ENCODE results near the gene CEP63. TPM values are rescaled to one million over a fixed set of nuclear protein-coding genes. Genes with fewer than 3 reads are reported as not detected.

CEP63 gene
- total RNA-seq, 1 experiment from 2014 or later, result 37.4 TPM

GRCh38 chr3:134603480-134603879, 117.6 kb downstream of the CEP63 start:
- intact Hi-C loops (cut with micrococcal nuclease; ENCODE audit: unreplicated experiment), result no loop called here
- H3K36me3 Mint-ChIP-seq (ENCODE audit: insufficient read depth, unreplicated experiment), result no peaks in the 10 kb centered on the region
- H3K9me3 Mint-ChIP-seq (ENCODE audit: low read depth, unreplicated experiment), result no peaks in the 10 kb centered on the region
- no peaks in the 10 kb centered on the region for H3K4me1 Mint-ChIP-seq (ENCODE audit: low read depth, unreplicated experiment)
- BruUV-seq (replicated peaks), result no TSS peak
- H3K27ac Mint-ChIP-seq (ENCODE audit: unreplicated experiment), result no peak overlapping the region
- DNase-seq, result no peak
- no peak for TF ChIP-seq CTCF (IDR thresholded peaks at IDR 0.05; ENCODE audit: unreplicated experiment)
- H3K4me3 Mint-ChIP-seq (ENCODE audit: low read depth, unreplicated experiment), result no peak overlapping the region
- CTCF ChIA-PET, result interaction anchor here (0.6 to 0.8 kb wide), 3 partner anchors 226 to 617 kb away, joined by 3 to 8 read pairs (median 6); no protein-coding TSS in a partner anchor
- H3K27me3 Mint-ChIP-seq (ENCODE audit: unreplicated experiment), result peaks cover 90% of the 10 kb centered on the region

GRCh38 chr3:134603956-134604355, 118.1 kb downstream of the CEP63 start:
- H3K4me3 Mint-ChIP-seq (ENCODE audit: low read depth, unreplicated experiment), result no peak overlapping the region
- intact Hi-C loops (cut with micrococcal nuclease; ENCODE audit: unreplicated experiment), result no loop called here
- no TSS peak for BruUV-seq (replicated peaks)
- no peak for TF ChIP-seq CTCF (IDR thresholded peaks at IDR 0.05; ENCODE audit: unreplicated experiment)
- no peaks in the 10 kb centered on the region for H3K4me1 Mint-ChIP-seq (ENCODE audit: low read depth, unreplicated experiment)
- H3K27ac Mint-ChIP-seq (ENCODE audit: unreplicated experiment), result no peak overlapping the region
- CTCF ChIA-PET, result interaction anchor here (0.6 to 0.8 kb wide), 3 partner anchors 132 to 616 kb away, joined by 3 to 6 read pairs (median 3); no protein-coding TSS in a partner anchor
- no peaks in the 10 kb centered on the region for H3K36me3 Mint-ChIP-seq (ENCODE audit: insufficient read depth, unreplicated experiment)
- H3K27me3 Mint-ChIP-seq (ENCODE audit: unreplicated experiment), result peaks cover 90% of the 10 kb centered on the region
- H3K9me3 Mint-ChIP-seq (ENCODE audit: low read depth, unreplicated experiment), result no peaks in the 10 kb centered on the region
- DNase-seq, result no peak

GRCh38 chr3:134605556-134605955, 119.7 kb downstream of the CEP63 start:
- H3K4me1 Mint-ChIP-seq (ENCODE audit: low read depth, unreplicated experiment), result no peaks in the 10 kb centered on the region
- peaks cover 90% of the 10 kb centered on the region for H3K27me3 Mint-ChIP-seq (ENCODE audit: unreplicated experiment)
- no peak overlapping the region for H3K4me3 Mint-ChIP-seq (ENCODE audit: low read depth, unreplicated experiment)
- CTCF ChIA-PET, result no interaction called here
- BruUV-seq (replicated peaks), result no TSS peak
- no peak for TF ChIP-seq CTCF (IDR thresholded peaks at IDR 0.05; ENCODE audit: unreplicated experiment)
- DNase-seq, result no peak
- intact Hi-C loops (cut with micrococcal nuclease; ENCODE audit: unreplicated experiment), result no loop called here
- H3K27ac Mint-ChIP-seq (ENCODE audit: unreplicated experiment), result no peak overlapping the region
- H3K9me3 Mint-ChIP-seq (ENCODE audit: low read depth, unreplicated experiment), result no peaks in the 10 kb centered on the region
- no peaks in the 10 kb centered on the region for H3K36me3 Mint-ChIP-seq (ENCODE audit: insufficient read depth, unreplicated experiment)

GRCh38 chr3:134606033-134607025, 120.5 kb downstream of the CEP63 start:
- Mint-ChIP-seq H3K27ac (ENCODE audit: unreplicated experiment) (no peak overlapping the region), H3K9me3 (ENCODE audit: low read depth, unreplicated experiment) (no peaks in the 10 kb centered on the region), H3K4me1 (ENCODE audit: low read depth, unreplicated experiment) (no peaks in the 10 kb centered on the region), H3K4me3 (ENCODE audit: low read depth, unreplicated experiment) (no peak overlapping the region), H3K27me3 (ENCODE audit: unreplicated experiment) (peaks cover 90% of the 10 kb centered on the region), H3K36me3 (ENCODE audit: insufficient read depth, unreplicated experiment) (no peaks in the 10 kb centered on the region)
- intact Hi-C loops (cut with micrococcal nuclease; ENCODE audit: unreplicated experiment), result no loop called here
- DNase-seq, result no peak
- TF ChIP-seq CTCF (IDR thresholded peaks at IDR 0.05; ENCODE audit: unreplicated experiment), result no peak
- CTCF ChIA-PET, result interaction anchor here (1.6 kb wide), 1 partner anchor 10 kb away, joined by 5 read pairs; no protein-coding TSS in a partner anchor
- BruUV-seq (replicated peaks), result no TSS peak
